ENCODE data around the gene COX19. TPM values are rescaled to one million over a fixed set of nuclear protein-coding genes. Genes with fewer than 3 reads are reported as not detected.

The COX19 gene
- total RNA-seq, 3 donors from 2014 or later, result 14.9 to 20.9 (median 15.8) TPM

DNA sequence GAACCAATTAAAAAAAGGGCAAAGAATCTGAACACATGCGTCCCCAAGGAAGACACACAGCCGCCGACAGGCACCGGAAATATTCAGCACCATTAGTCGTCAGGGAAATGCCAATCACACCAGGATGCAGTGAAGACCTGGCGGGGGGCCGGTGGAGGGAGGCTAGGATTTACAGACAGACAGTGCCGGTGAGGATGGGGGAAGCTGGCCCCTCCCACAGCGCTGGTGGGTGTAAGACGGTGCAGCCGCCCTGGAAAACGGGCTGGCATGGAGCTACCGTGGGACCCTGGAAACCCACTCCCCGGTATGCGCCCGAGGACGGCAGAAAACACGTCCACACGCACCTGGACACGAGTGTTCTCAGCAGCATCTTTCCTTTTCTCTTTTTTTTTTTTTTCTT lies 16.1 kb downstream of the COX19 start:
- Histone ChIP-seq H3K4me3 (no peak overlapping the region), H3K4me1 (ENCODE audit: low read depth) (peaks cover 3% of the 10 kb centered on the region), H3K36me3 (ENCODE audit: low read depth) (no peaks in the 10 kb centered on the region), H3K9me3 (no peaks in the 10 kb centered on the region)
- ATAC-seq, result no peak
- intact Hi-C loops (cut with DNase I, micrococcal nuclease), result no loop called here
- peak in 2 of 3 donors; percentile 45 to 46 for DNase-seq
- TF ChIP-seq, protein P1, sequence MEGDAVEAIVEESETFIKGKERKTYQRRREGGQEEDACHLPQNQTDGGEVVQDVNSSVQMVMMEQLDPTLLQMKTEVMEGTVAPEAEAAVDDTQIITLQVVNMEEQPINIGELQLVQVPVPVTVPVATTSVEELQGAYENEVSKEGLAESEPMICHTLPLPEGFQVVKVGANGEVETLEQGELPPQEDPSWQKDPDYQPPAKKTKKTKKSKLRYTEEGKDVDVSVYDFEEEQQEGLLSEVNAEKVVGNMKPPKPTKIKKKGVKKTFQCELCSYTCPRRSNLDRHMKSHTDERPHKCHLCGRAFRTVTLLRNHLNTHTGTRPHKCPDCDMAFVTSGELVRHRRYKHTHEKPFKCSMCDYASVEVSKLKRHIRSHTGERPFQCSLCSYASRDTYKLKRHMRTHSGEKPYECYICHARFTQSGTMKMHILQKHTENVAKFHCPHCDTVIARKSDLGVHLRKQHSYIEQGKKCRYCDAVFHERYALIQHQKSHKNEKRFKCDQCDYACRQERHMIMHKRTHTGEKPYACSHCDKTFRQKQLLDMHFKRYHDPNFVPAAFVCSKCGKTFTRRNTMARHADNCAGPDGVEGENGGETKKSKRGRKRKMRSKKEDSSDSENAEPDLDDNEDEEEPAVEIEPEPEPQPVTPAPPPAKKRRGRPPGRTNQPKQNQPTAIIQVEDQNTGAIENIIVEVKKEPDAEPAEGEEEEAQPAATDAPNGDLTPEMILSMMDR (IDR thresholded peaks at IDR 0.05), result no peak

DNA sequence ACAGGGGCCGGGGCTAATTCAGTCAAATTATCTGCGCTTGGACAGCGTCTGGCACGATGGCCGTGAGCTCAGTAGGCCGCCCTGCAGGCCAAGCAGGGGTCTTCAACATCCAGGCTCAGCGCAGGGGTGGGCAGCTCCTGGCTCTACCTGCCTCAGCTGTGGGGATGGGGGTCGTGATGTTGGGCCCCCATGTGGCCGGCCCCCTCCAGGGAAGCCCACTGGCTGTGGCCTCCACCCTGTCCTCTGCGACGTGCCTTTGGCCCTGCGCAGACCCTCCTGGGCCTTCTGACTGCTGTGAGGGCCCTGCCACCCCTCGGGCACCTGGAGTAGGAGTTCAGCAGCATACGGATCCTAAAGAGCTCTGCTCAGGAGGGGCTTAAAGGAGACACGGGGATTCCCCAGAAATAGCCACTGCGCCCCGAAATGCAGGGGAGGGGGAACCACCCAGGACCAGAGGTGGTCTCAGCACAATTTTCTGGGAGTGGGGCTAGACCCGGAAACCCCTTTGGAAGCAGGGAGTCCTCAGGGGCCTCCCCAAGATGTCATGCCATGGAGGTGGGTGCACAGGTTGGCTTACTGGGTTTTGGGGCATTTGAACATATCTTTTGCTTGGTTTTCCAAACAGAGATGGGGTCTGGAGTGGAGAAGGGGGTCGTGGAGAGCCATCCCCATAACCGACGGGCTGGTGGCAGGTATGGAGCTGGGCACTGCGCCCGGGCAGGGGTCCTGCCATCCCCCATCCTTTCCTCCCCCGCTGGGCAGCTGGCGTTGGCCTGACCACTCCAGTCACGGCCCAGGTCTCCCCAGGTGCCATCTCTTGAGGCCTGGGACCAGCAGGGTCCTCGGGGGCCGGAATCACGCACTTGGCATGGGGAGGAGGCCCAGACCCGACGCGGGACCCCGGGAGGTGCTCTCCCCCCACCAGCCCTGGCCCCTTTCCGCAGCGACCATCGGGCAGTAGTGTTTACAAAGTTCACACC lies 16.8 kb downstream of the COX19 start:
- peaks cover 6% of the 10 kb centered on the region for H3K4me1 ChIP-seq (ENCODE audit: low read depth)
- H3K9me3 ChIP-seq, result no peaks in the 10 kb centered on the region
- TF ChIP-seq, protein P1 (IDR thresholded peaks at IDR 0.05), result no peak
- H3K36me3 ChIP-seq (ENCODE audit: low read depth), result no peaks in the 10 kb centered on the region
- no peak for ATAC-seq
- peak in 2 of 3 donors; percentile 33 to 50 for DNase-seq
- H3K4me3 ChIP-seq, result no peak overlapping the region
- intact Hi-C loops (cut with DNase I, micrococcal nuclease), result no loop called here

DNA sequence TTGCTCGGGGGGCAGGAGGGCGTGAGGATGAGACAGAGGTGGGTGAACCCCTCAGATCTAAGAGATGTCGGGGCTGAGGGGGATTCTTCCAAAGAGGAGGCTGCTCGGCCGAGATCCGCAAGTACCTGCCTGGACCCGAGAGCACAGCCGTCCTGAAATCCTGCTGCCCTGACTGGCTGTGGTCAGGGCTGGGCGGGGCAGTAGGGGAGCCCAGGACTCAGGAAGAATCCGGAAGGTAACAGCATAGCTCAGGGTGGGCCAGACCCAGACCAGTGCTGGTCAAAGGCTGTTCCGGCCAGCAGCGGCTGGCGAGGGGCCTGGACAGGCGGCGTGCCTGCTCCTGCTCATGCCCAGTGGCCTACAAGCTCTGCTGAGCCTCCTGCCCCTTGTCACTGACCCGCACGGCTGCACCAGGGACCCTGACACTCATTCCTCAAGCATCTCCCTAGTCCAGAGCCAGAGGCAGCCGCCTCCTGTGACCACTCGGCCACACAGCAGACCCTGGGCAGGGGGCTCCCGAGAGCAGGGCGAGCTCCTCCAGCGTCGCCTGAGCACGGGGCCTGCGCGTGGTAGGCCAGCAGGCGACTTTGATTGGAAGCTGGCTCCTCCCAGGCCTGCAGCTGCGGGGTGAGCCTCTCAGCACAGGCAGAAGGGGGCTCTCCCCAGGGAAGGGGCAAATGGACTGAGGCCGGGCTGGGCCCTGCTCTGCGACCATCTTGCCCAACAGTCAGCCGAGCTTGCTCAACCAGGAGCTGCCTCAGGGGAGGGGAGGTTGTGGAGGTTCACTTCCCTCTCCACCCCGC lies 17.7 kb downstream of the COX19 start:
- no peak for ATAC-seq
- peak in 2 of 3 donors; percentile 44 to 66 for DNase-seq
- H3K4me3 ChIP-seq, result no peak overlapping the region
- intact Hi-C loops (cut with DNase I, micrococcal nuclease), result no loop called here
- H3K9me3 ChIP-seq, result no peaks in the 10 kb centered on the region
- H3K4me1 ChIP-seq (ENCODE audit: low read depth), result peaks cover 12% of the 10 kb centered on the region
- TF ChIP-seq, protein P1 (IDR thresholded peaks at IDR 0.05), result no peak
- H3K36me3 ChIP-seq (ENCODE audit: low read depth), result no peaks in the 10 kb centered on the region

DNA sequence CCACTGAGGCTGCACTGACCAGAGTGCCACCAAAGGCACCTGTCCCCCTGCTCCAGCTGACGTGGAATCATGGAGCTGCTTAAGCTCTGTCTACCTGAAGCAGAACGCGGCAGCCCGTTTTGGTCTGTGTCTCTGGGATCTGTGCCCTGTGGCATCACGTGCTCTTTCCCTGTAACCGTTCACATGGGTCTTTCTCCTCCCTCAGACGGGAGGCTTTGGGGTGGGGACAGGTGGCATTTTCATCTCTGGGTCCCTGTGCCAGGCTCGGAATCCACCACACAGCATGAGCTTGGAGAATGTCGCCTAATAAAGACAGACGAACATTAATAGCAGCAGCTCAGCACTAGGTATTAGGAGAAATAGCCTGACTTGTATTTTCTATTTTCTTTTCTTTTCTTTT lies 19.3 kb downstream of the COX19 start:
- intact Hi-C loops (cut with DNase I, micrococcal nuclease), result no loop called here
- peak in 2 of 3 donors; percentile 14 to 23 for DNase-seq
- no peak for ATAC-seq

More for the DNA sequence above, 19.3 kb downstream of the COX19 start:
- Histone ChIP-seq H3K4me3 (no peak overlapping the region), H3K9me3 (no peaks in the 10 kb centered on the region), H3K4me1 (ENCODE audit: low read depth) (peaks cover 17% of the 10 kb centered on the region), H3K36me3 (ENCODE audit: low read depth) (no peaks in the 10 kb centered on the region)
- TF ChIP-seq, protein P1 (IDR thresholded peaks at IDR 0.05), result no peak

Data from mucosa of descending colon (tissue), 3 donors.